ENCODE data around the gene NUP62. TPM values are rescaled to one million over a fixed set of nuclear protein-coding genes. Genes with fewer than 3 reads are reported as not detected.

Gene NUP62
- total RNA-seq, 3 donors from 2014 or later (not counting 1 experiment from before 2014, with no cell fraction given): 34.2 to 57.4 (median 40.9) TPM

DNA sequence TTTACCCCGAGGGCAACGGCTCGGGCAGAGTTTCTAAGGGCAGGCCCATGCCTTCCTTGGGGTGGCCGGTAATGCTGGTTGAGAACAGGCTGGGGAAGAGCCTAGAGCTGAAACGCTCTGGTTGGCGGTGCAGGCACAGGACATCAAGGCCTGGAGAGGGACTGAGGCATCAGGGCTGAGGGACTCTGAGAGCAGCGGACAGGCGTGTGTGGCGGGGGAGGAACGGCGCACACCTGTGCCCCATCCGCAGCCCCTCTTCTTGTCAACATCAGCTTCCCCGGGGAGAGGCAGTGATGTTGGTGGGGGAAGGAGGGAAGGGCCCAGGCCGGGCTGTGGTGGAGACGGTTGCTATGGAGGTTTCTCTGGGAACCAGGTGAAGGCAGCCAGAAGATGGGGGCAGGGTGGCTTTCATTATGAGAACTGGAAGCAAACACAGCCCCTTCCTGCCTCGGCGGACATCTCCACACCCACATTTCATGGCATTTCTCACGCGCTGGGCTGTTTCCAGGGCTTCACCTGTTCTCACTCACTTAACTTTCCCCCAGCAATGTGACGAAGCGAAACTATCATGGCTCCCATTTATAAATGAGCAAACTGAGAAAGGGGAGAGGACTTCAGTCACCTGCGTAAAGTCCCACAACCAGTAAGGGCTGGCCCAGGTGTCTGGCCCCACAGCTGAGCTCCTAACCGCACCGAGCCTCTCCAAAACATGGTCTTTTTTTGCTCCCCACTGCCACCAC, 8.5 kb downstream of the NUP62 start:
- WGBS (ENCODE audit: insufficient coverage): 94% methylated on average over 24 of the region's 24 CpGs
- DNase-seq: no peak
- Histone ChIP-seq H3K4me1 (ENCODE audit: control insufficient read depth, insufficient read depth, low read length) (peaks cover 20% of the 10 kb centered on the region), H3K9me3 (ENCODE audit: control insufficient read depth, insufficient read depth, low read length) (no peaks in the 10 kb centered on the region), H3K27me3 (ENCODE audit: control insufficient read depth, insufficient read depth, low read length) (no peaks in the 10 kb centered on the region), H3K27ac (ENCODE audit: low read length) (no peak overlapping the region), H3K36me3 (ENCODE audit: control insufficient read depth, insufficient read depth, low read length) (peaks cover 37% of the 10 kb centered on the region), H3K4me3 (ENCODE audit: low read length) (no peak overlapping the region)
- intact Hi-C loops (cut with micrococcal nuclease): no loop called here
- Mint-ChIP-seq H3K27ac (peak overlapping the region in 1 of 2 donors; percentile 61), H3K4me1 (peaks cover 10 to 34% of the 10 kb centered on the region in 2 donors), H3K36me3 (no peaks in the 10 kb centered on the region), H3K4me3 (no peak overlapping the region), H3K9me3 (no peaks in the 10 kb centered on the region), H3K27me3 (ENCODE audit: low read depth in 2 of 2) (no peaks in the 10 kb centered on the region)
- no peak for ATAC-seq
- TF ChIP-seq, protein P1, sequence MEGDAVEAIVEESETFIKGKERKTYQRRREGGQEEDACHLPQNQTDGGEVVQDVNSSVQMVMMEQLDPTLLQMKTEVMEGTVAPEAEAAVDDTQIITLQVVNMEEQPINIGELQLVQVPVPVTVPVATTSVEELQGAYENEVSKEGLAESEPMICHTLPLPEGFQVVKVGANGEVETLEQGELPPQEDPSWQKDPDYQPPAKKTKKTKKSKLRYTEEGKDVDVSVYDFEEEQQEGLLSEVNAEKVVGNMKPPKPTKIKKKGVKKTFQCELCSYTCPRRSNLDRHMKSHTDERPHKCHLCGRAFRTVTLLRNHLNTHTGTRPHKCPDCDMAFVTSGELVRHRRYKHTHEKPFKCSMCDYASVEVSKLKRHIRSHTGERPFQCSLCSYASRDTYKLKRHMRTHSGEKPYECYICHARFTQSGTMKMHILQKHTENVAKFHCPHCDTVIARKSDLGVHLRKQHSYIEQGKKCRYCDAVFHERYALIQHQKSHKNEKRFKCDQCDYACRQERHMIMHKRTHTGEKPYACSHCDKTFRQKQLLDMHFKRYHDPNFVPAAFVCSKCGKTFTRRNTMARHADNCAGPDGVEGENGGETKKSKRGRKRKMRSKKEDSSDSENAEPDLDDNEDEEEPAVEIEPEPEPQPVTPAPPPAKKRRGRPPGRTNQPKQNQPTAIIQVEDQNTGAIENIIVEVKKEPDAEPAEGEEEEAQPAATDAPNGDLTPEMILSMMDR (IDR thresholded peaks at IDR 0.05): no peak

DNA sequence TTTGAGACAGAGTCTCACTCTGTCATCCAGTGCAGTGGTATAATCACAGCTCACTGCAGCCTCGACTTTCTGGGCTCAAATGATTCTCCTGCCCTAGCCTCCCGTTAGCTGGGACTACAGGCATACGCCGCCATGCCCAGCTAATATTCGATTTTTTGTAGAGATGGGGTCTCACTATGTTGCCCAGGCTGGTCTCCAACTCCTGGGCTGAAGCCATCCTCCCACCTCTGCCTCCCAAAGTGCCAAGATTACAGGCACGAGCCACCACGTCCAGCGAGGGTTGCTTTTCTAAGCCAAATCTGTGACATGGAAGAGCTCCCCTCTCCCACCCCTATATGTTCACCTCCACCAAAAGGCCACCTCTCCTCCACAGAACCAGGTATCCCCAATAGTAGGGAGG, 11.2 kb downstream of the NUP62 start:
- no peaks in the 10 kb centered on the region for H3K9me3 ChIP-seq (ENCODE audit: control insufficient read depth, insufficient read depth, low read length)
- 97% methylated on average over 8 of the region's 8 CpGs for WGBS (ENCODE audit: insufficient coverage)
- intact Hi-C loops (cut with micrococcal nuclease): no loop called here
- no peak for ATAC-seq
- peaks cover 40% of the 10 kb centered on the region for H3K36me3 ChIP-seq (ENCODE audit: control insufficient read depth, insufficient read depth, low read length)
- H3K4me1 ChIP-seq (ENCODE audit: control insufficient read depth, insufficient read depth, low read length): peaks cover 7% of the 10 kb centered on the region
- Mint-ChIP-seq H3K4me3 (no peak overlapping the region), H3K9me3 (no peaks in the 10 kb centered on the region), H3K4me1 (peaks cover 10 to 52% of the 10 kb centered on the region in 2 donors), H3K27ac (no peak overlapping the region), H3K36me3 (no peaks in the 10 kb centered on the region), H3K27me3 (ENCODE audit: low read depth in 2 of 2) (no peaks in the 10 kb centered on the region)
- TF ChIP-seq, protein P1 (IDR thresholded peaks at IDR 0.05): no peak
- no peak for DNase-seq
- H3K4me3 ChIP-seq (ENCODE audit: low read length): no peak overlapping the region
- H3K27ac ChIP-seq (ENCODE audit: low read length): no peak overlapping the region
- H3K27me3 ChIP-seq (ENCODE audit: control insufficient read depth, insufficient read depth, low read length): no peaks in the 10 kb centered on the region

DNA sequence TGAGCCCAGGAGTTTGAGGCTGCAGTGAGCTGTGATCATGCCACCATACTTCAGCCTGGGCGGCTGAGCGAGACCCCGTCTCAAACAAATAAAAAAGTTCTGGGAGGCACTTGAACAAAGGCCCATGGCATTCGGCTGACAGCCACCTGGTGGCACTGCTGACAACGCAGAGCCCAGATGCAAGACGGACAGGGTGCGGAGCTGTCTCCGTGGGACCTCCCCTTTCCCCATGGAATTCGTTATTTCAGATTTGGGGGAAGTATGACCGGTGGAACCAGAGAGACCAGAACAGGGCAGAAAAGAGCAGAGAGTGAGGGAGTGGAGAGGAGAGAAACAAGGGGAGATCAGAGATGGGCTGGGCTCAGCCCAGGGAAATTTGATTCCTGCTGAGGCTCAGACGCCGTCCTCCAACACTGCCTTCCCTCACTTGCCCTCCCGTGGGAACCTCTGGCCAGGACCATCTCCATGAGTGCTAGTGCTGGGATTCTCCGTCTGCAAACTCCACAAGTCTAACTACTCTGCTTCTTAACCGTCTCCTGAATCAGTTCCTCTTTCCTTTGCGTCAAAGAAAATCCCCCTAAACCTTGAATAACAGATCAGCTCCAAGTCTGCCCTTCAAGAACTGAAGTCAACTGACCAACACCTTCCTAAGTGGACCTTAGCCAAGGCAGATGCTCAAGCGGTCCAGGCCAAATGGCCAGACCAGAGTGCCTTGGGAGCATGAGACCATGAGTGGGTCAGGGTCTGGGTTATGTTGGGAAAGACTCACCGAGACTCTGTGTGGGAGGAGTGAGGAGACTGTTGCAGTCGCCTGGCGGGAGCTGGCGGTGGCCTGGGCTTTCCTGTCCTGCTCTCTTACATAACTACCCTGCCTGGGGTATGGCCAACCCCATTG, 12.2 kb downstream of the NUP62 start:
- DNase-seq (no peak), ATAC-seq (no peak)
- H3K4me1 ChIP-seq (ENCODE audit: control insufficient read depth, insufficient read depth, low read length): peaks cover 3% of the 10 kb centered on the region
- TF ChIP-seq, protein P1 (IDR thresholded peaks at IDR 0.05): no peak
- Mint-ChIP-seq H3K27ac (peak overlapping the region; percentile 38 to 41), H3K4me3 (no peak overlapping the region), H3K4me1 (peaks cover 9 to 53% of the 10 kb centered on the region in 2 donors), H3K9me3 (no peaks in the 10 kb centered on the region), H3K36me3 (no peaks in the 10 kb centered on the region), H3K27me3 (ENCODE audit: low read depth in 2 of 2) (no peaks in the 10 kb centered on the region)
- WGBS (ENCODE audit: insufficient coverage): 85% methylated on average over 21 of the region's 21 CpGs
- H3K36me3 ChIP-seq (ENCODE audit: control insufficient read depth, insufficient read depth, low read length): peaks cover 39% of the 10 kb centered on the region
- H3K9me3 ChIP-seq (ENCODE audit: control insufficient read depth, insufficient read depth, low read length): no peaks in the 10 kb centered on the region
- H3K4me3 ChIP-seq (ENCODE audit: low read length): no peak overlapping the region
- no peaks in the 10 kb centered on the region for H3K27me3 ChIP-seq (ENCODE audit: control insufficient read depth, insufficient read depth, low read length)
- H3K27ac ChIP-seq (ENCODE audit: low read length): no peak overlapping the region
- intact Hi-C loops (cut with micrococcal nuclease): no loop called here

All from natural killer cell (primary cell).